H1 (cell line): ENCODE data around the gene CHRNA3. TPM values are rescaled to one million over a fixed set of nuclear protein-coding genes. Genes with fewer than 3 reads are reported as not detected.

ENCODE experiments used
- KDM1A ChIP-seq: fragments of 200-600, 300-600 bp; sonication (generic); IDR thresholded peaks from 2 replicates; pipeline ENCODE4 v1.7.1; 2016; ENCODE audit warnings: mild to moderate bottlenecking, low read length, borderline replicate concordance
- polyA plus RNA-seq, 7 experiments: library from polyadenylated mRNA; depleted of rRNA in 3 of 7; stranded (reverse) in 5 of 7; unstranded in 2 of 7; fragments of >200 nt in 5 of 7; fragments of 200-250 nt in 2 of 7; gene quantifications; 1 replicate in 5 of 7; 2 replicates in 1 of 7; 4 replicates in 1 of 7; pipeline versions ENCODE4 v1.2.1 to v1.2.3, GENCODE V29; 2011 to 2013; ENCODE audit warnings: missing spikeins in 2 of 7, mixed read lengths in 2 of 7
- total RNA-seq: library from RNA; stranded (reverse); fragmentation: NEBNext Ultra II Directional; extraction: Animal tissue kit (Norgen Biotek cat#: 25700); gene quantifications from 2 replicates; pipeline ENCODE4 v1.2.1, GENCODE V29; 2021

Gene CHRNA3
- total and polyA plus RNA-seq, 2 of the 8 experiments (the other 6 are each of a cell fraction or from before 2014, with no cell fraction given): 2.1 to 4.7 TPM

DNA sequence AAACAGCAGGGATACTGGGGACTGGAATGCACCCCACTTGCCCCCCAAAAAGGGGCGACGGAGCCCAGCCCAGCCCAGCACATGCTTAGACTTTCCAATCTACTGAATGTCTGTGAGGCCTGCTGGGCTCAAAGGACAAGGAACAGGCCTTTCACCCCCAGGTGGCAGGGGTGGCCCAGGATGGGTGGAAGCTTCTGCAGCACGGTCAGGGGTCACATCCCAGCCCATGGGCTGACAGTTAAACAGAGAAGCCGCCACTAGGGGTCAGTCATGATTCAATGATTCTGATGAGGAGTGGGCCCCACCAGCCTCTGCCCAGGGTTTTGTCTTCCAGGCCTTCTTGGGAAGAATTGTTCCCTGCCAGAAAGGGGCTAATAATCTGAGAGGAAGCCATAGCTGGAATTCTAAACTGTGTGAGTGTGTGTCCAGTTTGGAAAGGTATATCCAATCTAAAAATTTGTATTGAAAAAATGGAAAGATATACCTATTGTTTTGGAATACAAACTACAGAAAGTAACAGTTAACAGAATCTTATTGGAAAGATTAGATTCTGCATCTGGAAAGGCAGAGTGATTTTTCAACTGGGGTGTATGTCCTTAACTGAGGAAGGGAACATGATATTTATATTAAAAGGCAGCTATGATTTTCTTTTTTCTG, 18.0 kb upstream of the CHRNA3 start (continued):
- TF ChIP-seq KDM1A: no peak
